Mesothelial cell of epicardium (in vitro differentiated cells): Measurements from ENCODE around the gene LMF1. TPM values are rescaled to one million over a fixed set of nuclear protein-coding genes. Genes with fewer than 3 reads are reported as not detected.

Experiments
- DNase-seq, 2 experiments: peaks; one replicate each; pipeline ENCODE4 v3.0.0; 2021; ENCODE audit warnings: low spot score in 2 of 2; ENCODE audit not compliant: unreplicated experiment in 2 of 2
- H3K27ac Mint-ChIP-seq: 2 replicates; pipeline ENCODE4 v1.8.0; 2021; ENCODE audit warnings: mixed read lengths
- H3K27me3 Mint-ChIP-seq: 2 replicates; pipeline ENCODE4 v1.8.0; 2021; ENCODE audit warnings: low read depth, mixed read lengths
- H3K36me3 Mint-ChIP-seq: 2 replicates; pipeline ENCODE4 v1.8.0; 2021; ENCODE audit warnings: mixed read lengths
- H3K4me1 Mint-ChIP-seq: 2 replicates; pipeline ENCODE4 v1.8.0; 2021; ENCODE audit warnings: mixed read lengths
- H3K4me3 Mint-ChIP-seq: 2 replicates; pipeline ENCODE4 v1.8.0; 2021; ENCODE audit warnings: mild to moderate bottlenecking, moderate library complexity, mixed read lengths
- H3K9me3 Mint-ChIP-seq: 2 replicates; pipeline ENCODE4 v1.8.0; 2021; ENCODE audit warnings: mixed read lengths
- total RNA-seq: library from RNA; stranded (reverse); gene quantifications from 3 replicates; pipeline ENCODE4 v1.2.1, GENCODE V29; 2021
- TF ChIP-seq, protein P1 (sequence below): fragments of 200-600 bp; sonication (generic); IDR thresholded peaks from one replicate; pipeline ENCODE4 v1.5.0; 2021; ENCODE audit warnings: antibody characterized with exemption; ENCODE audit not compliant: unreplicated experiment

The LMF1 gene
- total RNA-seq, 1 donor from 2014 or later, result 37.4 TPM

GRCh38 chr16:897200-897543 lies 73.6 kb downstream of the LMF1 start:
- Mint-ChIP-seq H3K4me3 (no peak overlapping the region), H3K27me3 (no peaks in the 10 kb centered on the region), H3K27ac (no peak overlapping the region), H3K9me3 (no peaks in the 10 kb centered on the region), H3K4me1 (no peaks in the 10 kb centered on the region), H3K36me3 (peaks cover 3% of the 10 kb centered on the region)
- TF ChIP-seq, protein P1, sequence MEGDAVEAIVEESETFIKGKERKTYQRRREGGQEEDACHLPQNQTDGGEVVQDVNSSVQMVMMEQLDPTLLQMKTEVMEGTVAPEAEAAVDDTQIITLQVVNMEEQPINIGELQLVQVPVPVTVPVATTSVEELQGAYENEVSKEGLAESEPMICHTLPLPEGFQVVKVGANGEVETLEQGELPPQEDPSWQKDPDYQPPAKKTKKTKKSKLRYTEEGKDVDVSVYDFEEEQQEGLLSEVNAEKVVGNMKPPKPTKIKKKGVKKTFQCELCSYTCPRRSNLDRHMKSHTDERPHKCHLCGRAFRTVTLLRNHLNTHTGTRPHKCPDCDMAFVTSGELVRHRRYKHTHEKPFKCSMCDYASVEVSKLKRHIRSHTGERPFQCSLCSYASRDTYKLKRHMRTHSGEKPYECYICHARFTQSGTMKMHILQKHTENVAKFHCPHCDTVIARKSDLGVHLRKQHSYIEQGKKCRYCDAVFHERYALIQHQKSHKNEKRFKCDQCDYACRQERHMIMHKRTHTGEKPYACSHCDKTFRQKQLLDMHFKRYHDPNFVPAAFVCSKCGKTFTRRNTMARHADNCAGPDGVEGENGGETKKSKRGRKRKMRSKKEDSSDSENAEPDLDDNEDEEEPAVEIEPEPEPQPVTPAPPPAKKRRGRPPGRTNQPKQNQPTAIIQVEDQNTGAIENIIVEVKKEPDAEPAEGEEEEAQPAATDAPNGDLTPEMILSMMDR, result no peak
- no peak for DNase-seq

DNA sequence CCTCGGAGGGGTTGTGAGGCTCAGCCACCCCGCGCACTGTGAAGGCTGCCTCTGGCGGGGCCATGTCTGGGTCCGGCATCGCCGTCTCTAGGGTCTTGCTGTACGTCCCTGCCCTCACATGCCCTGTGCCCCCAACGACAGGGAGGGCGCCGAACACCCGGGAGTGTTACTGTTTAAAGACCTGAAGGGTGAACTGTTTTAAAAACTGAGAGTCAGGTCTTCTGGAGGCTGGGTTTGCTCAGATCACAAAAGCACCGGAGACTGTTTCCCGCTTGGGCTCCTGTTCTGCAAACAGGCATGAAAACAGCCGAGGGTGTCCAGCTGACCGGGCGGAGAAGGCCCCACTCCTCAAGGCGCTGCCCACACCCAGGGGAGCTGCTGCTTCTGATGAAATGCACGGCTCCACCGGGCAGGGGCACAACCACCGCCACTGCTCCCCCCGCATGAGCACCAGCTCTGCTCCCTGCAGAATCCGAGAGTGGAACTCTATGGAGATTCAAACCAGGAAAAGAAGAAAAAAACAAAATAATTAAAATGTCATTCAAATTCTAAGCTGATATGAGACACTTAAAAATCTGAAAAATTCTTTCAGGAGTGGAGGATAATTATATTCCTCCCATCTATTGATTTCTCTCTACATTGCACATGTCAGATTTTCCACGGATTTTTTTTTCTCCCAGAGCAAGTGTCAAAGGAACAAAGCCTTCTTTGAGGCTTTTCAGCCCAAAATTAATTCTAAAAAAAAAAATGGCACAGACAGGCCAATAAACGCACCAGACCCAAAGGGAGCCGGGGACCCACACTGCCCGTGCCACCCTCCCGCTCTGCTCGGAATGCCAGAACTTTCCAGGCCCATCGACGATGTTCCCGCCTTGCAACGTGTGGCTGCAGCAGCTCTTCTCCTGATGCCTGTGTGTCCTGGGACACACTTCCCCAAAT lies 74.3 kb downstream of the LMF1 start:
- DNase-seq, result no peak
- Mint-ChIP-seq H3K4me3 (no peak overlapping the region), H3K27me3 (no peaks in the 10 kb centered on the region), H3K27ac (no peak overlapping the region), H3K4me1 (no peaks in the 10 kb centered on the region), H3K36me3 (peaks cover 6% of the 10 kb centered on the region), H3K9me3 (no peaks in the 10 kb centered on the region)
- TF ChIP-seq, protein P1, result no peak

- TF ChIP-seq, protein P1, result no peak
- Mint-ChIP-seq H3K36me3 (peaks cover 6% of the 10 kb centered on the region), H3K9me3 (no peaks in the 10 kb centered on the region), H3K27me3 (no peaks in the 10 kb centered on the region), H3K4me3 (no peak overlapping the region), H3K4me1 (no peaks in the 10 kb centered on the region), H3K27ac (no peak overlapping the region)
- no peak for DNase-seq
These were observed 75.4 kb downstream of the LMF1 start for GRCh38 chr16:895371-895770.

- Mint-ChIP-seq H3K9me3 (no peaks in the 10 kb centered on the region), H3K27me3 (no peaks in the 10 kb centered on the region), H3K36me3 (peaks cover 6% of the 10 kb centered on the region), H3K4me3 (no peak overlapping the region), H3K27ac (no peak overlapping the region), H3K4me1 (no peaks in the 10 kb centered on the region)
- no peak for DNase-seq
- TF ChIP-seq, protein P1, result no peak
These were observed 75.9 kb downstream of the LMF1 start for GRCh38 chr16:894841-895240.

- no peak overlapping the region for H3K27ac Mint-ChIP-seq
These were observed 76.6 kb downstream of the LMF1 start for GRCh38 chr16:894136-894535.

More at GRCh38 chr16:894136-894535, 76.6 kb downstream of the LMF1 start:
- H3K36me3 Mint-ChIP-seq, result peaks cover 6% of the 10 kb centered on the region
- TF ChIP-seq, protein P1, result no peak
- H3K4me3 Mint-ChIP-seq, result no peak overlapping the region
- peaks cover 2% of the 10 kb centered on the region for H3K4me1 Mint-ChIP-seq
- no peaks in the 10 kb centered on the region for H3K9me3 Mint-ChIP-seq
- no peak for DNase-seq
- no peaks in the 10 kb centered on the region for H3K27me3 Mint-ChIP-seq
